Transverse colon (tissue), 4 donors: ENCODE results near the gene MT1X. TPM values are rescaled to one million over a fixed set of nuclear protein-coding genes. Genes with fewer than 3 reads are reported as not detected.

Experiments used
- DNase-seq: peaks from one replicate; pipeline ENCODE4 v3.0.0-alpha.2; 2019
- H3K27ac ChIP-seq, 4 donors: fragments of 200-600 bp; sonication (generic); 2 replicates each; pipeline ENCODE4 v1.5.1; 2016 to 2018; ENCODE audit warnings: inconsistent platforms in 4 of 4
- H3K27me3 ChIP-seq: fragments of 200-600 bp; sonication (generic); 2 replicates; pipeline ENCODE4 v1.5.1; 2017; ENCODE audit warnings: inconsistent platforms
- H3K36me3 ChIP-seq, 4 donors: fragments of 200-600 bp; sonication (generic); 2 replicates each; pipeline ENCODE4 v1.5.1; 2017 to 2019; ENCODE audit warnings: inconsistent platforms in 4 of 4
- H3K4me1 ChIP-seq, 4 donors: fragments of 200-600 bp; sonication (generic); 2 replicates each; pipeline ENCODE4 v1.5.1; 2017 to 2020; ENCODE audit warnings: inconsistent platforms in 4 of 4
- H3K4me3 ChIP-seq, 4 donors: fragments of 200-600 bp; sonication (generic); 1 replicate in 1 of 4; 2 replicates in 3 of 4; pipeline versions ENCODE4 v1.5.1 to v1.6.1; 2017 to 2019; ENCODE audit warnings: inconsistent platforms in 4 of 4
- H3K9me3 ChIP-seq, 2 donors: fragments of 200-600 bp; sonication (generic); 2 replicates each; pipeline ENCODE4 v1.5.1; 2017 to 2019; ENCODE audit warnings: inconsistent platforms in 2 of 2
- CTCF ChIP-seq, 5 experiments: fragments of 200-600 bp in 3 of 5; fragments of 450-650 bp in 2 of 5; sonication (generic) in 3 of 5; IDR thresholded peaks; 1 replicate in 2 of 5; 2 replicates in 3 of 5; pipeline ENCODE4 v1.5.1; 2016 to 2017; ENCODE audit warnings: antibody characterized with exemption in 5 of 5, inconsistent platforms in 3 of 5, mild to moderate bottlenecking in 2 of 5, moderate library complexity in 1 of 5
- EP300 ChIP-seq: sonication (generic); formaldehyde crosslinking; IDR thresholded peaks from one replicate; pipeline ENCODE4 v1.6.1; 2017; ENCODE audit warnings: antibody characterized with exemption, low read depth
- POLR2A ChIP-seq: fragments of 450-650 bp; IDR thresholded peaks from one replicate; pipeline ENCODE4 v1.6.1; 2016; ENCODE audit warnings: antibody characterized with exemption, mild to moderate bottlenecking, moderate library complexity
- POLR2AphosphoS5 ChIP-seq, 3 donors: sonication (generic); formaldehyde crosslinking; IDR thresholded peaks; one replicate each; pipeline ENCODE4 v1.6.1; 2016; ENCODE audit warnings: antibody characterized with exemption in 3 of 3
- WGBS, 2 donors: methylation state at CpG; one replicate each; pipeline ENCODE4 v1.1.5; 2018; ENCODE audit warnings: low coverage in 1 of 2; 5-methylcytosine and 5-hydroxymethylcytosine counted together
- in situ Hi-C, 4 donors: fragments of 200-750 bp; cut with MboI; loops; one replicate each; pipeline versions ENCODE4 v1.15.0 to v1.15.1; 2017; ENCODE audit warnings: low sequenced_read_pairs in 3 of 4, low pct_ligation_motif_present in 1 of 4, low pct_unique_long_range_greater_than_20kb in 1 of 4
- intact Hi-C: fragments of 100-400 bp; cut with DNase I; formaldehyde crosslinking; loops from one replicate; pipeline ENCODE4 v1.15.1; 2023; ENCODE audit warnings: low total_unique reads
- total RNA-seq, 4 donors: library from RNA; depleted of rRNA; stranded (reverse); fragments of >200 nt; gene quantifications; one replicate each; pipeline ENCODE4 v1.1.0, GENCODE V29; 2016

MT1X gene
- total RNA-seq, 4 donors from 2014 or later: 40.4 to 784 (median 274) TPM

- TF ChIP-seq EP300: no peak
- TF ChIP-seq POLR2A: peak; percentile 63
- TF ChIP-seq POLR2AphosphoS5 (IDR thresholded peaks at IDR 0.05): peak in 1 of 3 donors; percentile 37
- intact Hi-C loops: no loop called here
- no peaks in the 10 kb centered on the region for H3K9me3 ChIP-seq
- H3K27me3 ChIP-seq: peaks cover 42% of the 10 kb centered on the region
- WGBS, 2 donors: 0 to 13% methylated on average over 3 to 32 of the region's 32 CpGs
- no peaks in the 10 kb centered on the region for H3K36me3 ChIP-seq
- peak overlapping the region in 3 of 4 donors; percentile 25 to 49 (median 30) for H3K4me3 ChIP-seq
- DNase-seq: peak; percentile 19
- in situ Hi-C loops: no loop called here
- H3K4me1 ChIP-seq: peaks cover 0 to 11% (median 7%) of the 10 kb centered on the region in 4 donors
- H3K27ac ChIP-seq: peak overlapping the region in 1 of 4 donors; percentile 14
These were observed 6.5 kb upstream of the MT1X start for GRCh38 chr16:56675685-56676210.

DNA sequence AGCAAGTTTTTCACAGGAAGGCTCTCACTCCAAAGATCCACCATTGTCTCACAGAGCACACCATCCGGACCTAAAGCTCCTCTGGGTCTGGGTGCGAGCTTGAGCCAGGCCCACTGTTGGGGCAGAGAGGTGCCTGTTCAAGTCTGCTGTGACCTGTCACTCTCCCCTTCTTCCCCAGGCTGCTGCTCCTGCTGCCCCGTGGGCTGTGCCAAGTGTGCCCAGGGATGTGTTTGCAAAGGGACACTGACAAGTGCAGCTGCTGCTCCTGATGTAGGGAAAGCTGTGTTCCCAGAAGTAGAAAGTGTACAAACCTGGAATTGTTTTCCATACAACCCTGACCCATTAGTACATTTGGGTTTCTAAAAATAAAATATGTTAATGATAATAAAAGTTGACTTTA, 4.8 kb upstream of the MT1X start:
- no peak overlapping the region for H3K27ac ChIP-seq
- in situ Hi-C loops: no loop called here
- TF ChIP-seq POLR2AphosphoS5 (IDR thresholded peaks at IDR 0.05): no peak
- no peak for TF ChIP-seq CTCF (IDR thresholded peaks at IDR 0.05)
- no peak for TF ChIP-seq POLR2A
- TF ChIP-seq EP300: no peak
- peaks cover 26% of the 10 kb centered on the region for H3K27me3 ChIP-seq
- H3K4me1 ChIP-seq: peaks cover 0 to 17% (median 7%) of the 10 kb centered on the region in 4 donors
- no peak for DNase-seq
- no peak overlapping the region for H3K4me3 ChIP-seq
- intact Hi-C loops: no loop called here
- WGBS, 2 donors: 81% methylated on average over 3 of the region's 3 CpGs; no CpG with 5 or more reads in 1 of the 2 donors
- no peaks in the 10 kb centered on the region for H3K9me3 ChIP-seq
- no peaks in the 10 kb centered on the region for H3K36me3 ChIP-seq

DNA sequence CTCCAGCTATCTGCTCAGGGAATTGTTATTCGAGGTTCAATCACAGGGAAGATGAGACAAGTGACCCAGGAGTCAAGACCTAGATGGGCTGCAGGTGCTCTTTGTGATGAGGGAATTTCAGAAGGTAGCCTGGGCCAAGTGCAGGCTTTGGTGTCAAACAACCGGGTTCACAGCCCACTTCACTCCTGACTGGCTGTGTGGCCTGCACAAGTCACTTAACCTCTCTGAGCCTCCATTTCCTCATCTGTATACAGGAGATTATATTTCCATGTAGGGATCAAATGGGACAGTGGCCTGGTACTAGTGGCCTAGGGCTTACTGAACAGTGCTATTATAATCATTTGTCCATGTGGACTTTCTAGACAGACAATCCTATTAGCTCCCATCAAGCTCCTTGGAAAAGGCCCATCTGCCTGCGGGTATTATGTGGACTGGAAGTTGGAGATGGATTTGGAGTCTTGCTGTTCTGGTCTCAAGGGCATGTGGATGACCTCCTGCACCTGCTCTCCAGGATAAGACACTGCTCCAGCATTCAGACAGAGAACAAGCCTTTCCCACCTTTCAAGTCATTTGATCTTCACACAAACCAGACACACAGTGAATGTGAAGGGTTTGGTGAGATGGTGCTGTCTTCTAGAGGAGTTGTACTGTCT, 3.1 kb upstream of the MT1X start:
- TF ChIP-seq CTCF (IDR thresholded peaks at IDR 0.05): no peak
- TF ChIP-seq POLR2A: no peak
- no peak for TF ChIP-seq POLR2AphosphoS5 (IDR thresholded peaks at IDR 0.05)
- TF ChIP-seq EP300: no peak
- H3K9me3 ChIP-seq: no peaks in the 10 kb centered on the region
- H3K36me3 ChIP-seq: no peaks in the 10 kb centered on the region
- DNase-seq: no peak
- intact Hi-C loops: no loop called here
- H3K4me1 ChIP-seq: peaks cover 3 to 30% (median 18%) of the 10 kb centered on the region in 4 donors
- WGBS, 2 donors: 93% methylated on average over 3 of the region's 3 CpGs; no CpG with 5 or more reads in 1 of the 2 donors
- H3K27ac ChIP-seq: no peak overlapping the region
- H3K4me3 ChIP-seq: no peak overlapping the region
- in situ Hi-C loops: no loop called here
- H3K27me3 ChIP-seq: peaks cover 15% of the 10 kb centered on the region

DNA sequence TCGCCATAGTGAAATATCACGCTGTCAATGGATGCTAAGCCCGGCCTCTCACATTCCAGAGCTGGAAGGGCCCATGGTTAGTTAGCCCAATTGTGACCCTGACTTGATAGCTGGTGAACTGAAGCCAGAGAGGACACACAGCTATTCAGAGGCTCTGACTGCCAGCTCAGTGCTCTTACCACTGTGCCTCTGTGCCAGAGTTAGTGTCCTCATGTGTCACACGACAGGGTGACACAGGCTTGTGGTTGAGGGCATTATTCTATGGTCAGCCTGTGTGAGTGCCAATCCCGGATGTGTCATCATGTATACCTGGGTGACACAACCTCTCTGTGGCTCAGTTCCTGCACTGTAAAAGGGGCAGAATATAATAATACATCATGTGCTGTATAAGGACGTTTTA, 2.5 kb upstream of the MT1X start:
- H3K4me1 ChIP-seq: peaks cover 3 to 30% (median 18%) of the 10 kb centered on the region in 4 donors
- peaks cover 14% of the 10 kb centered on the region for H3K27me3 ChIP-seq
- no peak for DNase-seq
- no peak for TF ChIP-seq POLR2AphosphoS5 (IDR thresholded peaks at IDR 0.05)
- in situ Hi-C loops: no loop called here
- H3K4me3 ChIP-seq: no peak overlapping the region
- intact Hi-C loops: loop anchor here (5.0 kb wide), 2 partner anchors 53 to 73 kb away; partner anchors contain the start of genes MT1E and MT2A
- 82 to 86% methylated on average over 2 to 6 of the region's 6 CpGs for WGBS, 2 donors
- H3K36me3 ChIP-seq: no peaks in the 10 kb centered on the region
- no peaks in the 10 kb centered on the region for H3K9me3 ChIP-seq
- no peak overlapping the region for H3K27ac ChIP-seq

- H3K27ac ChIP-seq: peak overlapping the region; percentile 79 to 87 (median 82)
- peak; percentile 20 for DNase-seq
- H3K4me1 ChIP-seq: peaks cover 3 to 20% (median 11%) of the 10 kb centered on the region in 4 donors
- WGBS, 2 donors: 17 to 30% methylated on average over 1 to 8 of the region's 8 CpGs
- in situ Hi-C loops: no loop called here
- TF ChIP-seq POLR2A (no peak), CTCF (IDR thresholded peaks at IDR 0.05) (no peak), EP300 (no peak), POLR2AphosphoS5 (IDR thresholded peaks at IDR 0.05) (no peak)
- H3K9me3 ChIP-seq: no peaks in the 10 kb centered on the region
- H3K36me3 ChIP-seq: no peaks in the 10 kb centered on the region
- H3K27me3 ChIP-seq: no peaks in the 10 kb centered on the region
- intact Hi-C loops: loop anchor here (5.0 kb wide), 2 partner anchors 56 to 76 kb away; partner anchors contain the start of genes MT1E and MT2A
- H3K4me3 ChIP-seq: peak overlapping the region; percentile 43 to 79 (median 55)
These were observed 580 bp downstream of the MT1X start for GRCh38 chr16:56682703-56683397.
